Peyer's patch (tissue), 4 donors: ENCODE results near the gene CPED1. TPM values are rescaled to one million over a fixed set of nuclear protein-coding genes. Genes with fewer than 3 reads are reported as not detected.
"Not testable (repeated sequence)": the region's sequence is repeated elsewhere in the genome, so short reads cannot be mapped to it uniquely, and the experiment has no call there.

Source experiments
- DNase-seq, 3 donors: peaks; one replicate each; pipeline ENCODE4 v3.0.0-alpha.2; 2017 to 2019
- H3K27ac ChIP-seq, 4 donors: fragments of 200-600 bp; sonication (generic); one replicate each; pipeline ENCODE4 v1.5.1; 2016 to 2019
- H3K27me3 ChIP-seq, 2 donors: fragments of 200-600 bp; sonication (generic); one replicate each; pipeline ENCODE4 v1.5.1; 2019
- H3K36me3 ChIP-seq, 3 donors: fragments of 200-600 bp; sonication (generic); one replicate each; pipeline ENCODE4 v1.5.1; 2016 to 2019
- H3K4me1 ChIP-seq, 4 donors: fragments of 200-600 bp; sonication (generic); one replicate each; pipeline ENCODE4 v1.5.1; 2016 to 2019
- H3K4me3 ChIP-seq, 4 donors: fragments of 200-600 bp; sonication (generic); 1 replicate in 3 of 4; 2 replicates in 1 of 4; pipeline ENCODE4 v1.5.1; 2016 to 2019; ENCODE audit warnings: mild to moderate bottlenecking in 1 of 4
- H3K9me3 ChIP-seq, 4 donors: fragments of 200-600 bp; sonication (generic); one replicate each; pipeline ENCODE4 v1.5.1; 2016 to 2019; ENCODE audit warnings: mild to moderate bottlenecking in 1 of 4
- POLR2A ChIP-seq, 2 donors: fragments of 450-650 bp; IDR thresholded peaks; one replicate each; pipeline ENCODE4 v1.5.1; 2017; ENCODE audit warnings: antibody characterized with exemption in 2 of 2, mild to moderate bottlenecking in 2 of 2, moderate library complexity in 2 of 2
- total RNA-seq, 4 donors: library from RNA; depleted of rRNA; stranded (reverse); fragments of >200 nt; gene quantifications; one replicate each; pipeline ENCODE4 v1.1.0, GENCODE V29; 2016
- TF ChIP-seq, protein P1 (sequence below), 6 experiments: fragments of 450-650 bp in 4 of 6; fragments of 200-600 bp in 2 of 6; sonication (generic) in 1 of 6; IDR thresholded peaks; one replicate each; pipeline ENCODE4 v1.5.1; 2017 to 2019; ENCODE audit warnings: antibody characterized with exemption in 6 of 6, mild to moderate bottlenecking in 3 of 6, moderate library complexity in 1 of 6

Gene CPED1
- total RNA-seq, 4 donors from 2014 or later = 4.4 to 50.3 (median 8.5) TPM

DNA sequence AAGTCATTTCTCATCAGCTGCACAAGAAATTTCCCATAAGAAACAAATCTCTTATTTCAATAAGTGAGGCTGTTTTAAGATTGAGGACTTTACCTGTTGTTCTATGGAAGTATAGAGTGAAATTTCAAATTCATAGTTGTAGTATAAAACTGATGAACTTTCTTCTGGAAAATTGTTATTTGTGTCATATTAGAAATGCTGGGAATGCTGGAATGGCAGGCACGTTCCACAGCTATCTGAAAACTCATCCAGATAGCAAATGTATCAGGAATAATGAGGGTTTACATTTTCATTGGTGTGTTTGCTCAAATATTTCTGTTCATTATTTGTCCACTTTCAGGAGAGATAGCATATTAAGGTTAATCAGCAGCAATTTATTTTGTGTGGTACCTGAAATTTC, 40.8 kb downstream of the CPED1 start:
- Histone ChIP-seq H3K9me3 (no peaks in the 10 kb centered on the region), H3K36me3 (no peaks in the 10 kb centered on the region), H3K4me1 (peaks cover 0 to 4% (median 0%) of the 10 kb centered on the region in 4 donors)

DNA sequence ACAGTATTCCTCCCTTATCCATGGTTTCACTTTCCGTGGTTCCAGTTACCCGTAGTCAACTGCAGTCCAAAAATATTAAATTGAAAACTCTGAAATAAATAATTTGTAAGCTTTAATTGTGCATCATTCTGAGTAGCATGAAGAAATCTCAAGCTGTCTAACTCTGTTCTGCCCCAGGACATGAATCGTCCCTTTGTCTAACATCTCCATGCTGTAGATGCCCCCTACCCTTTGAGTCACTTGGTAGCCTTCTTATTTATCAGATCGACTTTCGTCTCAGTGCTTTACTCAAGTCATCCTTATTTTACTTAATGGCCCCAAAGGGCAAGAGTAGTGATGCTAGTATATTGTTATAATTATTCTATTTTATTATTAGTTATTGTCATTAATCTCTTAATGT, 41.8 kb downstream of the CPED1 start:
- TF ChIP-seq POLR2A (IDR thresholded peaks at IDR 0.05) = no peak
- TF ChIP-seq, protein P1, sequence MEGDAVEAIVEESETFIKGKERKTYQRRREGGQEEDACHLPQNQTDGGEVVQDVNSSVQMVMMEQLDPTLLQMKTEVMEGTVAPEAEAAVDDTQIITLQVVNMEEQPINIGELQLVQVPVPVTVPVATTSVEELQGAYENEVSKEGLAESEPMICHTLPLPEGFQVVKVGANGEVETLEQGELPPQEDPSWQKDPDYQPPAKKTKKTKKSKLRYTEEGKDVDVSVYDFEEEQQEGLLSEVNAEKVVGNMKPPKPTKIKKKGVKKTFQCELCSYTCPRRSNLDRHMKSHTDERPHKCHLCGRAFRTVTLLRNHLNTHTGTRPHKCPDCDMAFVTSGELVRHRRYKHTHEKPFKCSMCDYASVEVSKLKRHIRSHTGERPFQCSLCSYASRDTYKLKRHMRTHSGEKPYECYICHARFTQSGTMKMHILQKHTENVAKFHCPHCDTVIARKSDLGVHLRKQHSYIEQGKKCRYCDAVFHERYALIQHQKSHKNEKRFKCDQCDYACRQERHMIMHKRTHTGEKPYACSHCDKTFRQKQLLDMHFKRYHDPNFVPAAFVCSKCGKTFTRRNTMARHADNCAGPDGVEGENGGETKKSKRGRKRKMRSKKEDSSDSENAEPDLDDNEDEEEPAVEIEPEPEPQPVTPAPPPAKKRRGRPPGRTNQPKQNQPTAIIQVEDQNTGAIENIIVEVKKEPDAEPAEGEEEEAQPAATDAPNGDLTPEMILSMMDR (IDR thresholded peaks at IDR 0.05) = no peak
- Histone ChIP-seq H3K36me3 (no peaks in the 10 kb centered on the region), H3K4me3 (no peak overlapping the region), H3K27me3 (no peaks in the 10 kb centered on the region), H3K9me3 (no peaks in the 10 kb centered on the region), H3K4me1 (peaks cover 0 to 3% (median 0%) of the 10 kb centered on the region in 4 donors), H3K27ac (no peak overlapping the region)
- DNase-seq = no peak

More for the DNA sequence above, 40.8 kb downstream of the CPED1 start:
- H3K27me3 ChIP-seq = no peaks in the 10 kb centered on the region
- H3K4me3 ChIP-seq = no peak overlapping the region
- no peak overlapping the region for H3K27ac ChIP-seq
- DNase-seq = no peak
- TF ChIP-seq POLR2A (IDR thresholded peaks at IDR 0.05) = no peak
- TF ChIP-seq, protein P1 (IDR thresholded peaks at IDR 0.05) = no peak

DNA sequence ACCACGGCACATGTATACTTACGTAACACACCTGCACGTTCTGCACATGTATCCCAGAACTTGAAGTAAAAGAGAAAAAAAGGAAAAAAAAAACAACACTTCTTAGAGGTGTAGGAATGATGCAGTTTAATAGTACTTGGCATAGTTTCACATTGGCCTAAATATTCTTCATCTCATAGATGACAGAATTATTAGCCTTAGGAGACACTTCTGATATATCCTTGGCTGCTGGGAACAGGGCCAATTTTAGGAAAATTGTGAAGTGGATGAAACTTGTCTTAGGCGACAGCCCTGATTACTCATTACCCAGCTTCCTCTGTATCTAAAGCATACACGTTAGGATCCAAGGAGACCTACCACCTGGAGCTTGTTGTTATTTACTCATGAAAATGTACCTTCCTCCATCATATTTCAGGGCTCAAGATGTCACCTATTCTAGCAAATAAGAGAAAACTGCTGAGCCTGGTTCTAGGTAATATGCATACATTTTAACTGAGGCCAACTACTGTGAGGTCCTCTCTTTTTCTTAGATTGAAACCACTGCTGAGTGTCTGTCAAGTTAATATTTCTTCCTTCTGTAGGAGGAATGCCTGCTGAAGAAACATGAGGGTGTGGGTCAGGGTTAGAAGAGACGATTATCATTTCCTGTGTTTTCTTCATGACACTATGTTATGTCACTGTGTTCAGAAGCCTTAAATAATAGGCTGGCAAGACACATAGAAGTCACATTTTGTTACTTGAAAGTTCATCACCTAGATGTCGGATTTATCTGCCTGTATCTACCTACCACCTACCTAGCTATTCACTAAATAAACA, 44.3 kb downstream of the CPED1 start:
- no peak overlapping the region for H3K27ac ChIP-seq
- H3K4me3 ChIP-seq = no peak overlapping the region
- no peak for DNase-seq
- H3K4me1 ChIP-seq = peaks cover 0 to 3% (median 0%) of the 10 kb centered on the region in 4 donors
- H3K36me3 ChIP-seq = no peaks in the 10 kb centered on the region
- no peaks in the 10 kb centered on the region for H3K9me3 ChIP-seq
- H3K27me3 ChIP-seq = no peaks in the 10 kb centered on the region
- TF ChIP-seq POLR2A (IDR thresholded peaks at IDR 0.05) = no peak
- TF ChIP-seq, protein P1 (IDR thresholded peaks at IDR 0.05) = no peak

DNA sequence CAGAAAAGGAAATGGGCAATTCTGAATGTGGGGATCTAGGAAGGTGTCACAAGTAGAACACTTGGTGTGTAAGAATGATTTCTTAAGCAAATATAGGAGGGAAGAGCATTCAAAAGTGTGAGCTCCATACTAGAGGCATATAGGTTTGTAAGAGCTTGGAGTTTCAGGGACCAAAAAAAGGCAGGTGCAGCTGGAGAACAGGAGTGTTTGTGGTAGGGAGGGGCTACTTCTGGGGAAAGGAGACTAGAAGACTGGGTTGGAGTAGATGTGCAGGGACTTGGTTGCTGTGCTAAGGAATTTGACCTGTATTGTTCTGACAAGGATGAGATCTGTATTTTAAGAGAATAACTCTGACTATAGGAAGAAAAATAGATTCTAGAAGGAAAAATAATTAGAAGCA, 46.4 kb downstream of the CPED1 start:
- TF ChIP-seq, protein P1 (IDR thresholded peaks at IDR 0.05) = no peak
- TF ChIP-seq POLR2A (IDR thresholded peaks at IDR 0.05) = no peak
- Histone ChIP-seq H3K9me3 (no peaks in the 10 kb centered on the region), H3K4me1 (no peaks in the 10 kb centered on the region), H3K27me3 (no peaks in the 10 kb centered on the region), H3K4me3 (no peak overlapping the region), H3K27ac (no peak overlapping the region), H3K36me3 (no peaks in the 10 kb centered on the region)
- DNase-seq = no peak

DNA sequence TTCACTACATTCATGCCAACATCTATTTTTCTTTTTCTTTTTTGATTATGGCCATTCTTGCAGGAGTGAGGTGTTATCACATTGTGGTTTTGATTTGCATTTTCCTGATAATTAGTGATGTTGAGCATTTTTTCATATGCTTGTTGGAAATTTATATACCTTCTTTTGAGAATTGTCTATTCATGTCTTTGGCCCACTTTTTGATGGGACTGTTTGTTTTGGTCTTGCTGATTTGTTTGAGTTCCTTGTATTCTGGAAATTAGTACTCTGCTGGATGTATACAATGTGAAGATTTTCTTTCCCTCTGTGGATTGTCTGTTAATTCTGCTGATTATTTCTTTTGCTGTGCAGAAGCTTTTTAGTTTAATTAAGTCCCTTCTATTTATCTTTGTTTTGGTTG, 48.3 kb downstream of the CPED1 start:
- not testable (repeated sequence) for H3K9me3 ChIP-seq, H3K36me3 ChIP-seq, DNase-seq, H3K27me3 ChIP-seq, H3K4me3 ChIP-seq, H3K27ac ChIP-seq, H3K4me1 ChIP-seq

DNA sequence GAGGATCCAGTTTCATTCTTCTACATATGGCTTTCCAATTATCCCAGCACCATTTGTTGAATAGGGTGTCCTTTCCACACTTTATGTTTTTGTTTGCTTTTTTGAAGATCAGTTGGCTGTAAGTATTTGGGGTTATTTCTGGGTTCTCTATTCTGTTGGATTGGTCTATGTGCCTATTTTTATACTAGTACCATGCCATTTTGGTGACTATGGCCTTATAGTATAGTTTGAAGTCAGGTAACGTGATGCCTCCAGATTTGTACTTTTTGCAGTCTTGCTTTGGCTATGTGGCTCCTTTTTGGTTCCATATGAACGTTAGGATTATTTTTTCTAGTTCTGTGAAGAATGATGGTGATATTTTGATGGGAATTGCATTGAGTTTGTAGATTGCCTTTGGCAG, 48.8 kb downstream of the CPED1 start:
- not testable (repeated sequence) for H3K27ac ChIP-seq, H3K36me3 ChIP-seq, H3K9me3 ChIP-seq, H3K27me3 ChIP-seq, DNase-seq, H3K4me1 ChIP-seq, H3K4me3 ChIP-seq
